HepG2 (cell line): Measurements from ENCODE around the gene MRGPRE. TPM values are rescaled to one million over a fixed set of nuclear protein-coding genes. Genes with fewer than 3 reads are reported as not detected.

Experiments
- ATAC-seq: fragments of 200-7000 bp; cut with Tn5 transposase; 3 replicates; pipeline ENCODE4 v1.9.1; 2020; ENCODE audit warnings: mild to moderate bottlenecking, moderate library complexity
- BruUV-seq: library from RNA; stranded (reverse); fragments of 400-500 nt; replicated peaks from 2 replicates; lab custom pipeline; 2021; lab: Mats Ljungman, UMichigan
- CTCF ChIA-PET: fragments of 300-600 bp; formaldehyde crosslinking; extraction: SDS; loops from one replicate; lab custom pipeline; 2021; ENCODE audit warnings: low total read pairs, inconsistent platforms, low intra/inter-chr PET ratio; lab: Yijun Ruan, JAX
- POLR2A ChIA-PET: fragments of 350-600 bp; sonication (Branson Sonifier 250); formaldehyde crosslinking; loops from one replicate; lab custom pipeline; 2020; ENCODE audit warnings: antibody characterized with exemption, inconsistent platforms; lab: Yijun Ruan, JAX
- DNase-seq: peaks from one replicate; pipeline ENCODE4 v3.0.0-alpha.2; 2015; ENCODE audit warnings: low spot score
- FAIRE-seq: peaks from 3 replicates; lab custom pipeline; 2011; peaks lifted over from hg19 to GRCh38; lab: Jason Lieb, UNC
- H2AFZ ChIP-seq: one replicate; pipeline ENCODE4 v1.6.1; 2011; ENCODE audit warnings: low read length, inconsistent platforms
- H3K27ac ChIP-seq: fragments of 300-600 bp; 3 replicates; pipeline ENCODE4 v1.8.0; 2011; ENCODE audit warnings: mixed run types, mild to moderate bottlenecking, mixed read lengths, low read length, inconsistent platforms; ENCODE audit not compliant: insufficient read depth; ENCODE audit errors: extremely low read length
- H3K27me3 ChIP-seq, 2 experiments: fragments of 200-600 bp in 1 of 2; 2 replicates in 1 of 2; 3 replicates in 1 of 2; pipeline versions ENCODE4 v1.6.0 to v1.8.0; 2011; ENCODE audit warnings: low read length in 2 of 2, mild to moderate bottlenecking in 2 of 2, moderate library complexity in 2 of 2, inconsistent platforms in 1 of 2; ENCODE audit not compliant: insufficient read depth in 2 of 2, control insufficient read depth in 1 of 2
- H3K36me3 ChIP-seq, 2 experiments: fragments of 200-600 bp in 1 of 2; replicated peaks in 1 of 2; 2 replicates in 1 of 2; 3 replicates in 1 of 2; pipeline versions ENCODE4 v1.5.1 to v1.8.0; 2011; ENCODE audit warnings: low read length in 2 of 2, inconsistent platforms in 1 of 2; ENCODE audit not compliant: insufficient read depth in 2 of 2, control insufficient read depth in 1 of 2
- H3K4me1 ChIP-seq: 2 replicates; pipeline ENCODE4 v1.5.1; 2012; ENCODE audit warnings: low read length, inconsistent platforms; ENCODE audit not compliant: insufficient read depth
- H3K4me2 ChIP-seq: 2 replicates; pipeline ENCODE4 v1.6.0; 2011; ENCODE audit warnings: low read depth, low read length, inconsistent platforms
- H3K4me3 ChIP-seq, 3 experiments: fragments of 200-600 bp in 1 of 3; sonication (generic), shearing (Covaris generic) in 1 of 3; replicated peaks in 1 of 3; 2 replicates each; pipeline ENCODE4 v1.5.1; 2011 to 2016; ENCODE audit warnings: low read length in 3 of 3, inconsistent platforms in 2 of 3, low read depth in 2 of 3, mild to moderate bottlenecking in 2 of 3, control low read depth in 1 of 3, mixed read lengths in 1 of 3; ENCODE audit not compliant: insufficient read depth in 1 of 3
- H3K79me2 ChIP-seq: one replicate; pipeline ENCODE4 v1.6.1; 2011; ENCODE audit warnings: low read length, inconsistent platforms; ENCODE audit not compliant: insufficient read depth
- H3K9ac ChIP-seq: 2 replicates; pipeline ENCODE4 v1.6.0; 2011; ENCODE audit warnings: mild to moderate bottlenecking, low read depth, low read length, inconsistent platforms; ENCODE audit not compliant: insufficient read depth
- H3K9me3 ChIP-seq: 2 replicates; pipeline ENCODE4 v1.5.1; 2012; ENCODE audit warnings: mild to moderate bottlenecking, low read length
- H4K20me1 ChIP-seq: 2 replicates; pipeline ENCODE4 v1.6.0; 2011; ENCODE audit warnings: inconsistent platforms, mild to moderate bottlenecking, low read length, moderate library complexity; ENCODE audit not compliant: insufficient read depth
- CCAR2 ChIP-seq: fragments of 200-400 bp; formaldehyde crosslinking; optimal IDR thresholded peaks from 2 replicates; pipeline ENCODE3; 2018; ENCODE audit warnings: low read depth, mild to moderate bottlenecking, low read length, moderate library complexity
- CENPX ChIP-seq: sonication (generic); formaldehyde crosslinking; IDR thresholded peaks from 2 replicates; pipeline ENCODE4 v1.9.0; 2021; ENCODE audit warnings: mild to moderate bottlenecking, missing genetic modification reagents, moderate library complexity
- EP300 ChIP-seq, 3 experiments: sonication (generic) in 1 of 3; formaldehyde crosslinking in 1 of 3; IDR thresholded peaks; 2 replicates each; pipeline versions ENCODE4 v1.5.1 to v1.6.1; 2011 to 2020; ENCODE audit warnings: low read depth in 2 of 3, low read length in 2 of 3, borderline replicate concordance in 1 of 3, improper control_type of control experiment in 1 of 3, mild to moderate bottlenecking in 1 of 3, missing genetic modification reagents in 1 of 3, moderate library complexity in 1 of 3
- IRF2 ChIP-seq: IDR thresholded peaks from 2 replicates; pipeline ENCODE4 v1.6.1; 2018; ENCODE audit warnings: missing genetic modification reagents, missing compliant biosample characterization
- KDM1A ChIP-seq: IDR thresholded peaks from 2 replicates; pipeline ENCODE4 v1.6.1; 2016; ENCODE audit warnings: missing compliant biosample characterization
- KDM5B ChIP-seq: sonication (generic); formaldehyde crosslinking; IDR thresholded peaks from 2 replicates; pipeline ENCODE4 v1.4.0; 2020; ENCODE audit warnings: missing genetic modification reagents, mild to moderate bottlenecking, borderline replicate concordance
- RBM22 ChIP-seq: fragments of 200-400 bp; formaldehyde crosslinking; optimal IDR thresholded peaks from 2 replicates; pipeline ENCODE3; 2017; ENCODE audit warnings: mild to moderate bottlenecking, low read length, moderate library complexity
- SNAI1 ChIP-seq: sonication (generic); formaldehyde crosslinking; IDR thresholded peaks from 2 replicates; pipeline ENCODE4 v1.5.0; 2020; ENCODE audit warnings: mild to moderate bottlenecking, missing genetic modification reagents, borderline replicate concordance
- ZNF138 ChIP-seq: sonication (generic); formaldehyde crosslinking; IDR thresholded peaks from 2 replicates; pipeline ENCODE4 v1.5.0; 2020; ENCODE audit warnings: mild to moderate bottlenecking, low read depth, missing genetic modification reagents
- ZNF180 ChIP-seq: sonication (generic); formaldehyde crosslinking; IDR thresholded peaks from 2 replicates; pipeline ENCODE4 v1.4.0; 2020; ENCODE audit warnings: low read depth, missing genetic modification reagents, borderline replicate concordance
- ZNF709 ChIP-seq: sonication (generic); formaldehyde crosslinking; IDR thresholded peaks from 2 replicates; pipeline ENCODE4 v1.5.0; 2020; ENCODE audit warnings: mild to moderate bottlenecking, missing genetic modification reagents
- ZNF766 ChIP-seq: sonication (generic); formaldehyde crosslinking; IDR thresholded peaks from 2 replicates; pipeline ENCODE4 v1.5.0; 2020; ENCODE audit warnings: missing genetic modification reagents, borderline replicate concordance
- WGBS: methylation state at CpG from one replicate; pipeline ENCODE4 v1.1.6; 2017; ENCODE audit warnings: low lambda C conversion rate; 5-methylcytosine and 5-hydroxymethylcytosine counted together
- in situ Hi-C: cut with HindIII; loops from 2 replicates; pipeline ENCODE4 v1.10.0; 2017; ENCODE audit warnings: low pct_unique_long_range_greater_than_20kb; ENCODE audit not compliant: extremely low pct_ligation_motif_present
- intact Hi-C: fragments of 100-400 bp; cut with micrococcal nuclease; formaldehyde crosslinking; loops from one replicate; pipeline ENCODE4 v1.10.0; 2022; ENCODE audit not compliant: unreplicated experiment
- polyA plus RNA-seq, 8 experiments: library from polyadenylated mRNA; depleted of rRNA in 3 of 8; stranded (reverse) in 7 of 8; unstranded in 1 of 8; fragments of >200 nt; fragmentation: Illumina TruSeq in 4 of 8; extraction: Trizol in 4 of 8; gene quantifications; 2 replicates each; pipeline versions ENCODE4 v1.2.1 to v1.2.3, GENCODE V29; 2011 to 2016; ENCODE audit warnings: low read depth in 4 of 8, missing spikeins in 1 of 8, mixed read lengths in 1 of 8; ENCODE audit not compliant: insufficient read depth in 1 of 8
- total RNA-seq, 5 experiments: library from RNA; depleted of rRNA; stranded (reverse); fragments of >200 nt; fragmentation: Illumina TruSeq; extraction: Trizol; gene quantifications; 2 replicates each; pipeline ENCODE4 v1.2.3, GENCODE V29; 2016; ENCODE audit warnings: low read depth in 1 of 5
- TF ChIP-seq, protein P1 (sequence below), 2 experiments: sonication (generic) in 1 of 2; formaldehyde crosslinking in 1 of 2; IDR thresholded peaks; 2 replicates each; pipeline versions ENCODE4 v1.4.0 to v1.6.1; 2018 to 2020; ENCODE audit warnings: missing genetic modification reagents in 2 of 2, borderline replicate concordance in 1 of 2, low read depth in 1 of 2, mild to moderate bottlenecking in 1 of 2, missing biosample characterization in 1 of 2
- TF ChIP-seq, protein P2 (sequence below): sonication (generic); formaldehyde crosslinking; IDR thresholded peaks from 2 replicates; pipeline ENCODE4 v1.4.0; 2020; ENCODE audit warnings: missing genetic modification reagents
- TF ChIP-seq, protein P3 (sequence below): sonication (generic); formaldehyde crosslinking; IDR thresholded peaks from 2 replicates; pipeline ENCODE4 v1.4.0; 2020; ENCODE audit warnings: mild to moderate bottlenecking, low read depth, missing genetic modification reagents
- TF ChIP-seq, protein P4 (sequence below): sonication (generic); formaldehyde crosslinking; IDR thresholded peaks from 2 replicates; pipeline ENCODE4 v1.4.0; 2020; ENCODE audit warnings: missing genetic modification reagents

The MRGPRE gene
- total and polyA plus RNA-seq, 2 of the 13 experiments (the other 11 are each of a cell fraction or from before 2014, with no cell fraction given) = not detected

DNA sequence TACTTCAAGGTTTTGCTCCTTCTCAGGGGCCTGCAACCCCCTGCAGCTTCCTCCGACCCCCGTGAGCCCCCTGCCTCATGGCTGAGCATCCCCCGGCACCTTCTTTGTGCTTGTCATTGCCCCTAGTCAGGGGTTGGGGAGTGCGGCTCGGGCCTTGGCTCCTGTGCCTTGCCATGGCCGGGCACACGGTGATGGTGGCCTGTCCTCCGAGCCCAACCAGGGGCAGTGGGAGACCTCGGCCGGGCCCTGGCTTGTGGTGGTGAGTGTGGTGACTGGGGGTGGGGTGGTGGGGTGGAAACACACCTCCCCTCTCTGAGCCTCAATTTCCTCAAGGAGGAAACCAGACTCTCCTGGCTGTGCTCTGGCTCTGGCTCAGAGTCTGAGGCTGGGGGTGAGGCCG lies 12.1 kb downstream of the MRGPRE start (continued):
- no peak for TF ChIP-seq ZNF766 (CRISPR knock-in tag)

DNA sequence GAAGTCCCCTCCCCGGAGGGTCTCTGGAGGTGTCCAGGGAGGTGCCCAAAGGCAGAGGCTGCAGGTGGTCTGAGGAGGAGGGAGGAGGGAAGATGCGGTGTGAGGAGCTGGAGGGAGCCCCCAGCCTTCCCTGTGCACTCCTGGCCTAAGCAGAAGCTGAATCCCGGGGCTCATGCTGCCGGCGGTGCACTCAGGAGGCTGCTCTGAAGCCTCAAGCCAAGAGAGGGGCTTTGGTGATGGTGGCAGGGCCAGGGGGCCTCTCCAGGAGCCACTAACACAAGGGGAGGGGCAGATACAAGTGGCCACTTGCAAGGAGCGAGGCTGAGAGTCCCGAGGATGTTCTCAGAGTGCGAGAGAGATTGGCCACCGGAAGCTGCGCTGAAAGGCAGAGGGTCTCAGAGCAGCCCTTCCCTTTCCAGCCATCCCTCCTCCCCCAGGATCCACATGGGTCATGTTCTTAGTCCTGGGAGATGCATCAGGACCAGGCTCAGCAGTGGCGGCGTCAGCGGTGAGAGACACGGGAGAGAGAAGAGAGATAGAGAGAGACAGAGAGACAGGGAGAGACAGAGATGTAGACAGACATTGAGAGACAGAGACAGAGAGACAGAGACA lies 12.8 kb downstream of the MRGPRE start:
- no peaks in the 10 kb centered on the region for H4K20me1 ChIP-seq
- ATAC-seq (no peak), DNase-seq (no peak), FAIRE-seq (no peak)
- H3K79me2 ChIP-seq = no peaks in the 10 kb centered on the region
- H3K9me3 ChIP-seq = no peaks in the 10 kb centered on the region
- H2AFZ ChIP-seq = no peak overlapping the region
- intact Hi-C loops (loop anchor here (10.0 kb wide), 1 partner anchor 105 kb away; no protein-coding TSS in a partner anchor), in situ Hi-C loops (loop anchor here (10.0 kb wide), 2 partner anchors 115 to 185 kb away; no protein-coding TSS in a partner anchor)
- no peak overlapping the region for H3K4me2 ChIP-seq
- no peak overlapping the region for H3K9ac ChIP-seq
- H3K4me1 ChIP-seq = no peaks in the 10 kb centered on the region
- H3K4me3 ChIP-seq = no peak overlapping the region
- CTCF ChIA-PET = no interaction called here
- POLR2A ChIA-PET = no interaction called here
- TF ChIP-seq ZNF709 (CRISPR knock-in tag) (no peak), ZNF180 (no peak), ZNF138 (CRISPR knock-in tag) (no peak), SNAI1 (CRISPR knock-in tag) (no peak), KDM1A (CRISPR knock-in tag) (no peak), EP300 (IDR thresholded peaks at IDR 0.05; ENCODE audit: low read depth in 2 of 2, low read length in 2 of 2) (no peak), EP300 (CRISPR knock-in tag; IDR thresholded peaks at IDR 0.05; ENCODE audit: borderline replicate concordance) (no peak), IRF2 (no peak), KDM5B (no peak), RBM22 (no peak), CCAR2 (no peak), CENPX (CRISPR knock-in tag) (no peak)
- TF ChIP-seq, protein P1, sequence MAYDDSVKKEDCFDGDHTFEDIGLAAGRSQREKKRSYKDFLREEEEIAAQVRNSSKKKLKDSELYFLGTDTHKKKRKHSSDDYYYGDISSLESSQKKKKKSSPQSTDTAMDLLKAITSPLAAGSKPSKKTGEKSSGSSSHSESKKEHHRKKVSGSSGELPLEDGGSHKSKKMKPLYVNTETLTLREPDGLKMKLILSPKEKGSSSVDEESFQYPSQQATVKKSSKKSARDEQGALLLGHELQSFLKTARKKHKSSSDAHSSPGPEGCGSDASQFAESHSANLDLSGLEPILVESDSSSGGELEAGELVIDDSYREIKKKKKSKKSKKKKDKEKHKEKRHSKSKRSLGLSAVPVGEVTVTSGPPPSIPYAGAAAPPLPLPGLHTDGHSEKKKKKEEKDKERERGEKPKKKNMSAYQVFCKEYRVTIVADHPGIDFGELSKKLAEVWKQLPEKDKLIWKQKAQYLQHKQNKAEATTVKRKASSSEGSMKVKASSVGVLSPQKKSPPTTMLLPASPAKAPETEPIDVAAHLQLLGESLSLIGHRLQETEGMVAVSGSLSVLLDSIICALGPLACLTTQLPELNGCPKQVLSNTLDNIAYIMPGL (CRISPR knock-in tag; IDR thresholded peaks at IDR 0.05; ENCODE audit: borderline replicate concordance in 1 of 2, low read depth in 1 of 2) = no peak
- TF ChIP-seq, protein P2, sequence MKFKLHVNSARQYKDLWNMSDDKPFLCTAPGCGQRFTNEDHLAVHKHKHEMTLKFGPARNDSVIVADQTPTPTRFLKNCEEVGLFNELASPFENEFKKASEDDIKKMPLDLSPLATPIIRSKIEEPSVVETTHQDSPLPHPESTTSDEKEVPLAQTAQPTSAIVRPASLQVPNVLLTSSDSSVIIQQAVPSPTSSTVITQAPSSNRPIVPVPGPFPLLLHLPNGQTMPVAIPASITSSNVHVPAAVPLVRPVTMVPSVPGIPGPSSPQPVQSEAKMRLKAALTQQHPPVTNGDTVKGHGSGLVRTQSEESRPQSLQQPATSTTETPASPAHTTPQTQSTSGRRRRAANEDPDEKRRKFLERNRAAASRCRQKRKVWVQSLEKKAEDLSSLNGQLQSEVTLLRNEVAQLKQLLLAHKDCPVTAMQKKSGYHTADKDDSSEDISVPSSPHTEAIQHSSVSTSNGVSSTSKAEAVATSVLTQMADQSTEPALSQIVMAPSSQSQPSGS (CRISPR knock-in tag) = no peak
- TF ChIP-seq, protein P3, sequence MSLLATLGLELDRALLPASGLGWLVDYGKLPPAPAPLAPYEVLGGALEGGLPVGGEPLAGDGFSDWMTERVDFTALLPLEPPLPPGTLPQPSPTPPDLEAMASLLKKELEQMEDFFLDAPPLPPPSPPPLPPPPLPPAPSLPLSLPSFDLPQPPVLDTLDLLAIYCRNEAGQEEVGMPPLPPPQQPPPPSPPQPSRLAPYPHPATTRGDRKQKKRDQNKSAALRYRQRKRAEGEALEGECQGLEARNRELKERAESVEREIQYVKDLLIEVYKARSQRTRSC (CRISPR knock-in tag) = no peak
- TF ChIP-seq, protein P4, sequence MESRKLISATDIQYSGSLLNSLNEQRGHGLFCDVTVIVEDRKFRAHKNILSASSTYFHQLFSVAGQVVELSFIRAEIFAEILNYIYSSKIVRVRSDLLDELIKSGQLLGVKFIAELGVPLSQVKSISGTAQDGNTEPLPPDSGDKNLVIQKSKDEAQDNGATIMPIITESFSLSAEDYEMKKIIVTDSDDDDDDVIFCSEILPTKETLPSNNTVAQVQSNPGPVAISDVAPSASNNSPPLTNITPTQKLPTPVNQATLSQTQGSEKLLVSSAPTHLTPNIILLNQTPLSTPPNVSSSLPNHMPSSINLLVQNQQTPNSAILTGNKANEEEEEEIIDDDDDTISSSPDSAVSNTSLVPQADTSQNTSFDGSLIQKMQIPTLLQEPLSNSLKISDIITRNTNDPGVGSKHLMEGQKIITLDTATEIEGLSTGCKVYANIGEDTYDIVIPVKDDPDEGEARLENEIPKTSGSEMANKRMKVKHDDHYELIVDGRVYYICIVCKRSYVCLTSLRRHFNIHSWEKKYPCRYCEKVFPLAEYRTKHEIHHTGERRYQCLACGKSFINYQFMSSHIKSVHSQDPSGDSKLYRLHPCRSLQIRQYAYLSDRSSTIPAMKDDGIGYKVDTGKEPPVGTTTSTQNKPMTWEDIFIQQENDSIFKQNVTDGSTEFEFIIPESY (CRISPR knock-in tag) = no peak
- no TSS peak for BruUV-seq
- no peaks in the 10 kb centered on the region for H3K36me3 ChIP-seq
- H3K27ac ChIP-seq = no peak overlapping the region
- H3K27me3 ChIP-seq = peaks cover 16 to 69% of the 10 kb centered on the region in 2 experiments
- 16% methylated on average over 12 of the region's 14 CpGs for WGBS
